Measurements from ENCODE around the gene ACIN1. TPM values are rescaled to one million over a fixed set of nuclear protein-coding genes. Genes with fewer than 3 reads are reported as not detected.

Gene ACIN1
- total and polyA plus RNA-seq, 10 of the 15 experiments (the other 5 are each of a cell fraction or from before 2014, with no cell fraction given) = 4.3 to 148 (median 93.4) TPM

DNA sequence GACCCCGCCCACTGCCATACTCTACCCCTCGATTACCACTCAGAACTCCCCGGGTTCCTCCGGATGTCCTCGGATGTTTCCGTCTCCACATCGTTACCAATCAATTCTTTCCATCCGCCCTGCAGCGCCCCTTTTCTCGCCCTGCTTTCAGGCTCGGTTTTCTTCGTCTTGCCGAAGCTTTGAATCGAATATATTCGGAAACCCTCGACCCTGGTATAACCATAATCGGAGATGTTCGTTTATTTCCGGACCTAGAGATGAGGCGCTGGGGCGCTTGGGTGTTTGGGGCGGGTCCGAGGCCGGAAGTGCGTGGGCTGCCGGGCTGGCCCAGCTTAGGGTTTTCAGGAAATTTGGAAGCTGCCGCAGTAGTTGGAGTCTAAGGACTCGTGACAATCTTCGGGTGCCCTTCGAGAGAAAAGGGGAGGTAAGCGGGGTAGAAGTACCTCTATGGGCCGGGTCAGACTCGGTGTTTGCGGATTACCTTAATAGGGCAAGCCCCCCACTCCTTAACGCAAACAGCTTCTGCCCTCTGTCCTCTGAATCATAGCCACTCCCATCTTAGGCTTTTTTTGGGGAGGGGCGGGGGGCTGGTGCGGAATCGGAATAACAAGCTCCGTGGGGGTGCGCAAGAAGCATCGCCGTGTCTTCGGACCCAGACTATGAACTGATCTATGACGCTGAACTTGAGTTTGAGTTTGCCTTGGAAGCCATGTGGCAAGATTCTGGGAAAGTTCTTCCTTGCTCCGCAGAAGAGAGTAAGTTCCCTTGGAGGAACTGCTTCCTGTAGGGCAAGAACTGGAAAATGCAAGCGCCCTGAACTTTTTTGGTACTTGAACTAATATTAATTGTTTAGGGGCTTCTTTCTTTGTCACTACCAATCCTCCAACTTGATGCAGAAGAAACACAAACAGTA, 516 bp upstream of the ACIN1 start, which contains the start of gene C14orf119 (continued):
- TF ChIP-seq, protein P1, sequence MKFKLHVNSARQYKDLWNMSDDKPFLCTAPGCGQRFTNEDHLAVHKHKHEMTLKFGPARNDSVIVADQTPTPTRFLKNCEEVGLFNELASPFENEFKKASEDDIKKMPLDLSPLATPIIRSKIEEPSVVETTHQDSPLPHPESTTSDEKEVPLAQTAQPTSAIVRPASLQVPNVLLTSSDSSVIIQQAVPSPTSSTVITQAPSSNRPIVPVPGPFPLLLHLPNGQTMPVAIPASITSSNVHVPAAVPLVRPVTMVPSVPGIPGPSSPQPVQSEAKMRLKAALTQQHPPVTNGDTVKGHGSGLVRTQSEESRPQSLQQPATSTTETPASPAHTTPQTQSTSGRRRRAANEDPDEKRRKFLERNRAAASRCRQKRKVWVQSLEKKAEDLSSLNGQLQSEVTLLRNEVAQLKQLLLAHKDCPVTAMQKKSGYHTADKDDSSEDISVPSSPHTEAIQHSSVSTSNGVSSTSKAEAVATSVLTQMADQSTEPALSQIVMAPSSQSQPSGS (IDR thresholded peaks at IDR 0.05; ENCODE audit: low read length) = no peak
- no peak for TF ChIP-seq NFYA (IDR thresholded peaks at IDR 0.05; ENCODE audit: borderline replicate concordance, low read depth, low read length)
- peak; percentile 15; the same call in 1 of the 2 replicates for TF ChIP-seq NBN (IDR thresholded peaks at IDR 0.05)
- TF ChIP-seq, protein P2, sequence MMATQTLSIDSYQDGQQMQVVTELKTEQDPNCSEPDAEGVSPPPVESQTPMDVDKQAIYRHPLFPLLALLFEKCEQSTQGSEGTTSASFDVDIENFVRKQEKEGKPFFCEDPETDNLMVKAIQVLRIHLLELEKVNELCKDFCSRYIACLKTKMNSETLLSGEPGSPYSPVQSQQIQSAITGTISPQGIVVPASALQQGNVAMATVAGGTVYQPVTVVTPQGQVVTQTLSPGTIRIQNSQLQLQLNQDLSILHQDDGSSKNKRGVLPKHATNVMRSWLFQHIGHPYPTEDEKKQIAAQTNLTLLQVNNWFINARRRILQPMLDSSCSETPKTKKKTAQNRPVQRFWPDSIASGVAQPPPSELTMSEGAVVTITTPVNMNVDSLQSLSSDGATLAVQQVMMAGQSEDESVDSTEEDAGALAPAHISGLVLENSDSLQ (IDR thresholded peaks at IDR 0.05) = peak; percentile 76
- TF ChIP-seq EP300 (IDR thresholded peaks at IDR 0.05; ENCODE audit: borderline replicate concordance in 1 of 2, control insufficient read depth in 1 of 2, low read depth in 2 of 2, low read length in 2 of 2) = no peak
- no peak for TF ChIP-seq SIX5 (IDR thresholded peaks at IDR 0.05; ENCODE audit: low read depth, low read length, severe bottlenecking)
- TF ChIP-seq, protein P3, sequence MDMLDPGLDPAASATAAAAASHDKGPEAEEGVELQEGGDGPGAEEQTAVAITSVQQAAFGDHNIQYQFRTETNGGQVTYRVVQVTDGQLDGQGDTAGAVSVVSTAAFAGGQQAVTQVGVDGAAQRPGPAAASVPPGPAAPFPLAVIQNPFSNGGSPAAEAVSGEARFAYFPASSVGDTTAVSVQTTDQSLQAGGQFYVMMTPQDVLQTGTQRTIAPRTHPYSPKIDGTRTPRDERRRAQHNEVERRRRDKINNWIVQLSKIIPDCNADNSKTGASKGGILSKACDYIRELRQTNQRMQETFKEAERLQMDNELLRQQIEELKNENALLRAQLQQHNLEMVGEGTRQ (IDR thresholded peaks at IDR 0.05; ENCODE audit: borderline replicate concordance, low read depth, low read length) = no peak

All from GM12878 (cell line).